ENCODE results near the gene CSNK1E.

Gene CSNK1E

DNA sequence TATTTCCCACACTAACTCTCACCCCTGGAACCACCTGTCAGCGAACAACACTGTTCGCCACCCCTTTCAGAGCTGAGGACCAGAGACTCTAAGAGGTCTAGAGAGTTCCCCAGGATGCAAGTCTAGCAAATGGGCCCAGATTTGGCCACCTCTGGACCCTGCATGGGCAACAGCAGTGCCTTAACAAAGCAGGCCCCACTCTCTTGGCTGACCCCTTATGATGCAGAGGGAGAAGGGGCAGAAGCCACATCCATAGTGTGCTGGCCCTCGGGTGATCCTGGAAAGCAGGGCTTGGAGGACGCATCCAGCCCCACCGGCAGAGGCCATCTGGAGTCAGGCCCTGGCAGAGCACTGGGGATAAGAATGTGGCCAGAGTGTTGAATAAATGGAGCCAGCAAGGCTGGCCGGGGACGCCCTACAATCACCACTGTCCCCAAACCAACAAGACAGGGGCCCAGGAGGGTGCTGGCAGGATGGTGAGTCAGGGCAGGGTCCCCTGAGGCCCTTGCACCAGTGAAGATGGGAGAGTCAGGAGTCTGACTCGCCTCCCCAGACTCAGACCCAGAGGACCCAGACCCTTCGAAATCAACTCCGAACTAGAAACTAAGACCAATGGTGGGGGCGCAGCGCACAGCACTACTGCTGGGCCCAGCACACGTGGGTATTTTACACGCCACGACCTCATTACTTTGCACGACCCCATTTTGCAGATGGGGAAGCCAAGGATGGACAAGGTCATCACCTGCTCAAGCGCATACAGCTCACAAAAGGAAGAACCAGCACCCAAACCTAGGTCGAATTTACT is 6.5 kb downstream of the CSNK1E start:
- DNase-seq (ENCODE audit: low read depth): no peak
- H3K4me3 ChIP-seq (ENCODE audit: low read depth, low read length): no peak overlapping the region

DNA sequence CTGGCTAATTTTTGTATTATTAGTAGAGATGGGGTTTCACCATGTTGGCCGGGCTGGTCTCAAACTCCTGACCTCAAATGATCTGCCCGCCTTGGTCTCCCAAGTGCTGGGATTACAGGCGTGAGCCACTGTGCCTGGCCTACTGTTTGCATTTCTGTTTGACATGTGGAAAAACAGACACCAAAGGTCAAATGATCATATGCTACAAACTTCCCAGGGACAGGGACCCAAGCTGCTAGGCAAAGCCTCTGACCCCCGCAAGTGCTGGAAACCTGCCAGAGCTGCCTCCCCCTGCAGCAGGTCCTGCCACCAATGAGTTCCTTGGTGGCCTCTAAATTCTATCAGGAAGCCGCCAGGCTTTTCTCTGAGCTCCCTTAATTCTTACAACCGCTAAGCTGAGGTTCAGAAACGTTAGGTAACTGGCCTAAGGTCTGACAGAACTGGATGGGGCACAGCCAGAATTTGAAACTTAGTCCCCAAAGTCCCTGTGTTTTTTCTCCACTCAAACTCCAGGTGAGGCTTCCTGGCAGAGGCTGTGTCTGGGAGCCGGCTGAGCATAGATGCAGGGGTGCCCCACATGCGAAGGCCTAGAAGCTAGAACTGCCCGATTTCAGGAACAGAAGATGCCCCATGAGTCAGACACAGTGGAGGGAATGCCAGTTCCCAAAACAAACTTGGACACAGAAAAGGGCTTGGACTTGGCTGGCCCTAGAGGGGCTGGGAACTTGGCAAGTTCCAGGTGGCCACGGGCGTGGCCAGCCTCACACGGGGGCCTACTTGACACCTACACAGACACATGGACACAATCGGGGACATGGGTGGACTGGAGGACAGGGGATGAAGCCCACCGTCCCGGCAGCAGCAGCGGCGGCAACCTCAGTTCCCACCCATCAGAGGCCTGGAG is 7.4 kb downstream of the CSNK1E start:
- no peak for DNase-seq (ENCODE audit: low read depth)
- no peak overlapping the region for H3K4me3 ChIP-seq (ENCODE audit: low read depth, low read length)

DNA sequence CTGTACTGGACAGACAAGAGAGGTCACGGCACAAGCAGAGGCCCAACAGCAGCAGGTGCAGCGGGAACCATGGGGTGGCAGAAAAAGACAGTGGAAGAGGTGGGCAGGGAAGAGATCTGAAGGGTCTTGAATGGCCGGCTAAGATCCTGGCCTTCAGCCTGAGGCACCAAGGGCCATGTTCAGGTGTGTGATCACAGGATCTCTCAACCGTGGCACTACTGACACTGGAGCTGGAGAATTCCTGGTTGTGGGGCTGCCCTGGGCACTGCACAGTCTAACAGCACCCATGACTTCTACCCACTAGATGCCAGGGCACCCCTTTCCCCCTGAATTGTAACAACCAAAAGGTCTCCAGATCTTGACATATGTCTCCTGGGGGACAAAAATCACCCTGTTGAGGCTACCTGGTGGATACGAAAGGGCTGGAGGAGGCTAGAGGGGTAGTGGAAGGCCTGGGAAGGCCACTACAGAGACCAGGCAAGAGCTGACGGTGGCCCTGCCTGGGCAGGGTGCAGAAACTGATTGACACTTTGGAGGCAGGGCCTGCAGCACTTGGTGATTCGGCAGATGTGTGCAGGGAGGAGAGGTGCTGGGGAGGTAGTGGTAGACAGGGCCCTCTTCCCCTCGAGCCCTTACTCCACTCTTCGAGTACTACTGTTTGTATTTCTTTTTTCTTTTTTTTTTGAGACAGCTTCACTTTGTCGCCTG is 8.3 kb downstream of the CSNK1E start:
- no peak for DNase-seq (ENCODE audit: low read depth)
- no peak overlapping the region for H3K4me3 ChIP-seq (ENCODE audit: low read depth, low read length)

DNA sequence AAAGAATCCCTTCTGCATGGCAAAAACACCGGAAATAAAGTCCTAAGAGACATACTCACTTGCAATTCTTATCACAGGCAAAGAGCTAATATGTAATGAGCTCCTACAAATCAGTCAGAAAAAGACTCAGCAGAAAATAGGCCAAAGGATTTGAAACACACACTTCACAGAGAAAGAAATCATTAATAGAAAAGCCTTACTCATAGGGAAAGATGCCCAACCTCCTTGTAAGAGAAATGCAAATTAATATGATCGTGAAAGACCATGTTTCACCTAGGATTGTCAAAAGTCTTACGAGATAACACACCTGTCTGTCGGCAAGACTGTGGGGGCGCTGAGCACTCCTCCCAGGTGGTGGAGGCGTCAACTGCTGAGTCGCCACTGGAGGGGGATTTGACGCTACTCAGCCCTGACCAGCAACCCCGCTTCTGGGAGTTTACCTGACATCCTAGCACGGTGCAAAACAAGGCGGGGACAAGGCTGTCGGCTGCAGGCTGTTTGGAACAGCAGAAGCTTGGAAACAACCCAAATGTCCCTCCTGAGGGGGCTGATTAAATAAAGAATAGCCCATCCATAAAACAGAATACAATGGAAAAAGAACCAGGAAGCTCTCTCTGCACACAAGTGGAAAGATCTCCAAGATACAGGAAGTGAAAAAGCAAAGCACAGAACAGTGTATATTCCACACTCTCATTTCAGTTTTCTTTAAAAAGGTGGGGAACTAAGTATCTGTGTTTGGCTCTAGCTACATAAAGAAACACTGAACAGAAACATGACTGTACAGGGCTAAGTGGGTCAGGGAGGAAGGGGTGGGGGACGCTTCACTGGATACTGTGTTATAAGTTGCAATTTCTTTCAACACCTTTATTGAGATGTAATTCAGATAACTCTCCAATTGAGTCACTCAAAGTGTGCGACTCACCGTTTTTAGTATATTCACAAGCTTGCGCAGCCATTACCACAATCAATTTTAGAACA is 11.5 kb downstream of the CSNK1E start:
- H3K4me3 ChIP-seq (ENCODE audit: low read depth, low read length): no peak overlapping the region
- no peak for DNase-seq (ENCODE audit: low read depth)

DNA sequence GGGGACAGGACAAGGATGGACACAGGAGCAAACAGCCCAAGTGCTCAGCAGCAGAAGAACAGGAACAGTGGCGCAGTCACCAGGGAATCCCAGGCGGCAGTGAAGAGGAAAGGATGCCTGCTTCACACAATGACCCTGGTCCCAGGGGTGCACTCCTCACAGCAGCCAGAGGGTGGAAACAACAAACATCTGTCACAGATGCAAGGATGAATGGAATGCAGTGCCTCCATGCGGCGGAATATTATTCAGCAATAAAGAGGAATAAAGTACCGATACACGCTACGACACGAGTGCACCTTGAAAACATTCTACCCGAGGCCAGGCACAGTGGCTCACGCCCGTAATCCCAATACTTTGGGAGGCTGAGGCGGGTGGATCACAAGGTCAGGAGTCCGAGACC is 12.7 kb downstream of the CSNK1E start:
- DNase-seq (ENCODE audit: low read depth): no peak
- no peak overlapping the region for H3K4me3 ChIP-seq (ENCODE audit: low read depth, low read length)

DNA sequence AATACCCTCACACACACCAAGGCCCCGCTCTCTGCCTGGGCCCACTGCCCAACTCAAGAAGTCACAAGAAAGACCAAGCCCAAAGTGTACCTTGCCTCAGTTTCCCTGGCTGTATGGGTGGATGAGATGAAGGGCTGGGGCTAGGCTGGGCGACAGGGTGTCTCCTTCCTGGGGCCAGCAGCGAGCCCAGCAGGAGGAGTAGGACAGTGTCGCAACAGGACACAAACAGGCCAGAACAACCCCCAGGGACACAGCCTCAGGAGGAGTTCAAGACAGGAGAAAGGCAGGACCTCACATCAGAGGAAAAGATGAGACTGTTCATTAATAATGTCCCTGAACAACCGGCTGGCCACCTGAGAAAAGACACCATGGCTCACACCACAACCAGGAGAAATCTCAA is 13.3 kb downstream of the CSNK1E start:
- H3K4me3 ChIP-seq (ENCODE audit: low read depth, low read length): no peak overlapping the region
- no peak for DNase-seq (ENCODE audit: low read depth)

DNA sequence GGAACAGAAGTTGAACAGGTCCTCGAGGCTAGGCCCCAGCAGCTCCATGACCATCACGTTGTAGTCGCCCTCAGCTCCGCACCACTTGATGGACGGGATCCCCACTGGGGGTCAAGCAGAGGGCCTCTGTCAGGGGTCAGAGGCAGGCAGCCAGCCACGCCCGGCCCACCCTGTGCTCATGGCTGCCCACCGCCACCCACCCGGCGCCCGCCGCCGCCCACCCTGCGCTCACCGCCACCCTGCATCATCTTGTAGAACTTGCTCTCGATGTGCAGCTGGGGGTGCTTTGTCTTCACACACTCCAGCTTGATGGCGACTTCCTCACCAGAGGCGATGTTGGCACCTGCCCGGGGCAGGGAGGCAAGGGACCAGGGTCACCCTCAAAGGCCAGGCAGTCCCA is 14.3 kb downstream of the CSNK1E start:
- DNase-seq (ENCODE audit: low read depth): no peak
- no peak overlapping the region for H3K4me3 ChIP-seq (ENCODE audit: low read depth, low read length)

DNA sequence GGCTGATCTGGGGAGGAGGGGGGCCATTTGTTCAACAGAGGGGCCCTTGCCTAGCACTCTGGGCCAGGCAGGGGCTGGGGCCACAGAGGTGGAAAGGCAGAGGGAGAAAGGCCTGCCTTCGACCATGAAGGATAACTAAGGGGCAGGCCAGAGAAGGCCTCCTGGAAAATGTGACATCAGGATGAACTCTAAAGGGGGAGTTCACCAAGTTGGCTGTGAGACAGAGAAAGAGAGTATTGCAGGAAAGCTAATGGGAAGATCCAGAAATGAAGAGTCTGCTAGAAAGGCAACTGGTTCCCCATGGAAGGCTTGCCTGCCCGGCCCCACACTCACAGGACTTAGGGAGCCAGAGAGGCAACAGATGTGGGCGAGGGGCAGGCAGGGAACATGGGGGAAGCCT is 16.3 kb downstream of the CSNK1E start:
- no peak for DNase-seq (ENCODE audit: low read depth)
- H3K4me3 ChIP-seq (ENCODE audit: low read depth, low read length): no peak overlapping the region

DNA sequence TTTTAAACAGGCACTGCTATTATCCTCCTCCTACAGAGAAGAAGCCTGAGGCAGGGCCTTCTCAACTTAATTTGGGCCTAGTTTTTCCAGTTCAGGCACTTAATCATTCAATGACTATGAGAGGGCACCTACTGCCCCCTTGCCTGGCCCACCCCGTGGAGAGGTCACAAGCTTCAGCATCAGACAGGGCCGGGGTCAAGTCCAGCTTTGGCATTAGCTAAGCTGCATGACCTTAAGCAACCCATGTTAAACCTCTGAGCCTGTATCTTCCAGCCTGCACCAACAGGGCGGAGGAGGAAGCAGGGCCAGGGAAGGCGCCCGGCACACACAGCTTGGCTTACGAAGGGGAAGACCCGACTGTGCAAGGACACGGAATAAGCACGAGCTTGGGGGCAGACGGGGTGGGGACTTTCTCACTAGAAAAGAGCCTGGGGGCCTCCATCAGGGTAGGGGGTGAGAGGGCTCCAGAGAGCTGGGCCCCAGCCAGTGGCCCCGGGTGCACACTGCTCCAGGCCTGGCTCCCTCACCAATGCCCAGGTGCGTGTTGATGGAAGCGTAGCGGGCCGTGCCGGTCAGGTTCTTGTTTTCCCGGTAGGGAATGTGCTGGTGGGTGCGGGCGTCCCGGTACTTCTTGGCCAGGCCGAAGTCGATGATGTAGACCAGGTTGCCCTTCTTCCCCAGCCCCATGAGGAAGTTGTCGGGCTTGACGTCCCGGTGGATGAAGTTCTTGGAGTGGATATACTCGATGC is 16.9 kb downstream of the CSNK1E start:
- no peak for DNase-seq (ENCODE audit: low read depth)
- H3K4me3 ChIP-seq (ENCODE audit: low read depth, low read length): no peak overlapping the region

DNA sequence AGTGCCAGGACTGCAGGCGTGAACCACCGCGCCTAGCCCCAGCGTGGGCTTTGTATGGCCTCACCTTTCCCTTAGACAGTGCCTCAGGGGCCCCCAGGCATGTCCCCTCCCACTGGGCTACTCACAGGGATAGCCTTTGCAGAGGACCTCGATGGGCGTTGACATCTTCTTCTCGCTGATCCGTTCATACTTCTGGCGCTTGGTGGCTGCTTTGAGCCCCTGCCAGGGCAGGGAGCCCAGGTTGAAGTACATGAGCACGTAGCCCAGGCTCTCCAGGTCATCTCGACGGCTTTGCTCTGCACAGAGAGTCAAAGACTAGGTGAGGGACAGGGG is 17.5 kb downstream of the CSNK1E start:
- DNase-seq (ENCODE audit: low read depth): no peak
- no peak overlapping the region for H3K4me3 ChIP-seq (ENCODE audit: low read depth, low read length)

DNA sequence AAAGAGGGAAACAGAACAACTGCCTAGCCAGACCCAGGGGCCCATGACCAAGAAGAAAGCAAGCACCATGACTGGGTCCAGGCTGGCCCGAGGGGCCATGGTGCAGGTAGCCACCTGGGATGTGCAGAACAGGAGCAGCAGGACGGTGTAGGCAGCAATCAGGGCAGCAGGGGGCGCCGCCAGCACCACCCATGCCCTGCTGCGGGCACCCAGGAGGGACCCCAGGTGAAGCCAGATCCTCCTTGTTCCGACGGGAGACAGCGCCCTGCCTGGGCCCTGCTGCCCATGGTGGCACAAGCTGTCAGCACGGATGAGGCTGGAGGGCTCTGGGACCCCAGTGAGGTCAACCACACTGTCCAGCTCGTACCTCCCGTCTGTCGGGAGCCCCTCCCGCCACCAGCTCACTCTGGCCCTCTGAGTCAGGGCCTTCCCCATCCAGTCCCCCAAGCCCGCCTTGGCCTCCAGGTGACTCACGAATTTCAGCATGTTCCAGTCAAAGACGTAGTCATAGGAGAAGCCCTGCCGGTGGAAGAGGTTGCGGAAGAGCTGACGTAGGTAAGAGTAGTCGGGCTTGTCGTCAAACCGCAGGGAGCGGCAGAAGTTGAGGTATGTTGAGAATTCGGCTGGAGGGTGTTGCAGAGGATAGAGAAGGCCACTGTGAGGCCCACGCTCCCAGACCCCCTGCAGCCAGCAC is 18.8 kb downstream of the CSNK1E start:
- peak; percentile 95 for DNase-seq (ENCODE audit: low read depth)

DNA sequence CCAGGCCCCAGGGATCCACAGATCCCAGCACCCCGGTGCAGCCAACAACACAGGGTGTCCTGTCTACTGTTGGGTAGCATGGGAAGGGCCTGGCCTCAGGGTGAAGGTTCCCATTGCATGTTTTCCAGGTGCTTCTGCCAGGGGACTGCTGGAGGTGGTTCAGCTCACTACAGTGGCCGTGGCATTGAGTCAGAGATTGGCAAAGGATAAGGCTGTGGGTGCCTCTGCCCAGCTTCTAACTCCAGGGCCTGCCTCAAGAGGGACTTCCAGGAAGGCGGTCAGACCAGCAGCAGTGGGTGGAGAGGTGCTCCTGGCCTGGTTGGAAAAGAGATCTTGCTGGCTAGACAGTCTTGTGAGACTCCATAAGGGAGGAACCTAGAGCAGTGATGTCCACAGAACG is 20.9 kb downstream of the CSNK1E start:
- H3K4me3 ChIP-seq (ENCODE audit: low read depth, low read length): no peak overlapping the region
- no peak for DNase-seq (ENCODE audit: low read depth)

More for the DNA sequence above, 18.8 kb downstream of the CSNK1E start:
- H3K4me3 ChIP-seq (ENCODE audit: low read depth, low read length): no peak overlapping the region

DNA sequence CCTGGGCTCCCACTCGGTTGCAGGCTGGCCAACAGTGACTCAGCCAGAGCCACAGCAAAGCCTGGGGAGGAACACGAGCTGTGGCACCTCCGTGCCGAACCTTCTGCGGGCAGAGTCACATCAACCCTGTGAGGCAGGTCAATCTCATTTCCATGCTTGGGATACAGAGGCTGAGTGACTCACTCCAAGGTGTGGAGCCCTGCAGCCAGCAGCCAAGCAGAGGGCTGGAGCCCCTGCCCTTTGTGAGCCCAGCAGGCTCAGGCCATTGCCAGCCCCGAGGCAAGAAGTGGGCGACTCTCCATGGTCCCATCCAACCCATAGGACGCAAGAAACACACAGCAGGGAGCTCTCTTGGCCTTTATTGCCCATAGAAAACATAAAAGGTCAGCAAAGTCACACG is 21.4 kb downstream of the CSNK1E start:
- H3K4me3 ChIP-seq (ENCODE audit: low read depth, low read length): no peak overlapping the region
- DNase-seq (ENCODE audit: low read depth): no peak

DNA sequence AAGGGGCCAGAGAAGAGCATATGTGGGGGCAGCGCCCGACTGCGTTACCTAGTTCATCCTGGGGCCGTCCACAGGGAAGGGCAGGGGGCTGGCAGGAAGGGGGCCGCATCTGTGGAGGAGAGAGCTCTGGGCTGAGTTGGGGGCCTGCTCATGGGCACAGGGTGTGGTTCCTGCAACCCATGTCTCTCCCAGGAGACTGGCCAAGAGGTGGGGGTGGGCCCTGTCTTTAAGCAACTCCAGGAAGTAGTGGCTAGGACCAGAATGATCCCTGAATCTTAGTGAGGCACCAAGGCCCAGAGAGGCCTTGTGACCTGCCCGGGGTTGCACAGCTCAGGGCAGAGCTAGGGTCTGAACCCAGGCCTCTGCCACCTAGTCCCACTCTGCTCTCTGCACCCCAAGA is 21.9 kb downstream of the CSNK1E start:
- H3K4me3 ChIP-seq (ENCODE audit: low read depth, low read length): no peak overlapping the region

DNA sequence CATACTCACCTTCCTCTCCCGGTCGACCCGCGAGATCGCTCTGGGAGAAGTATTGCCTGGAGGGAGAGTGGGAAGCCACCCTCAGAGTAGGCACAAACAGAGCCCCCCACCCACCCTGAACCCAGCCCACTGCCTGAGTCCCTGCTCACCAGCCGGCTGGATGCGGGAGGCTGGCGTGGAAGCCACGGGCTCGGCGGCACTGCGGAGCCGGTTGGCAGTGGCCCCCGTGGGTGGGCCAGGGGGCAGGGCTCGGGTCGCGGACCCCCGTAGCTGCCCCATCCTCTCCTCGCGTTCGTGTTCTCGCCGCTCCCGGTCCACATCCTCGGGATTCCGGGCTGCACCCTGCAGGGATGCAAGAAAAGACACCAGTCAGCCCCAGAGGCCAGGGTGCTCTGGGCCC is 23.0 kb downstream of the CSNK1E start:
- H3K4me3 ChIP-seq (ENCODE audit: low read depth, low read length): no peak overlapping the region
- no peak for DNase-seq (ENCODE audit: low read depth)

More for the DNA sequence above, 21.9 kb downstream of the CSNK1E start:
- no peak for DNase-seq (ENCODE audit: low read depth)

DNA sequence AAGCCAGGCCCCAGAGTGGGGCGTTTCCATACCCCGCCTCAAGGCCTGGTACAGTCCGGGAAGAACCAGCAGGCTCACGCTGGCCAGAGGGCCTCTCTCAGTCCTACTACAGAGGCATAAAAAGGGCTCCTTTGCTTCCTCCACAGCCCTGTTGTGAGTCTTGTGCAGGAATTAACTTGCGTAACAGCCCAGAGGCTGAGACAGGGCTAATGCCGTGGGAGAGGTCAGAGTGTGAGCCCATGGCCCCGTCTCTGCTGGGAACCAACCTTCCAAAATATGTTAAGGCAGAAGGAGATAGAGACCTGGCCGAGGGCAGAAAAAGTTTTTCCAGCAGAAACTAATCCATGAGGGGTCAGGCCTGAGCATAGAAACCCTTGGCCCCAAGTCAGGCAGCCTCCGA is 24.5 kb downstream of the CSNK1E start:
- DNase-seq (ENCODE audit: low read depth): no peak

DNA sequence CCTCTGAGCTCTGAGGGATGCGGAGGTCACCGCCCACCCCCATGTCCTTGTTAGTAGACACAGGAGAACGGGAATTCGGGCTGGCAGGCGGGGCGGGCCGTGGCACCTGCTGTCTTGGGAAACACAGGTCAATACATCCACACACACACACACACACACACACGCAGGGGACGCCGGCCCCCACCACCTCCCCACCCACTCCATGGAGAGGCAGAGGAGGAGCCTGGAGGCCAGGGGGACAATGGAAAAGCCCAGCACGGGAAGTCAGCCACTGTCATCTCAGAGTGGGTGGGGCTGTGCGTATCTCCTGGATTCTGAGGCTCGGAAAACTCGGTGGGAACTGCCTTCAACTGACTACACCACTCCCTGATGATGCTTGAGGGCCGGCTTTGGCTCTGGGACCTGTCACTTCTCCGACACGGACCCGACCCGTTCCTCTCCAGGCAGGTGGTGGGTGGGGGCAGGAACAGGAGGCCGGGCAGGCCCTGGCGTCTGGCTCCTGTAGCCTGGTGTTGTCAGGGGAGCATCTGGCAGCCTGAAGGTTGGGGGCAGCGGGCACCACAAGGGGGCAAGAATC is 25.9 kb downstream of the CSNK1E start:
- DNase-seq (ENCODE audit: low read depth): no peak

More for the DNA sequence above, 24.5 kb downstream of the CSNK1E start:
- H3K4me3 ChIP-seq (ENCODE audit: low read depth, low read length): no peak overlapping the region

DNA sequence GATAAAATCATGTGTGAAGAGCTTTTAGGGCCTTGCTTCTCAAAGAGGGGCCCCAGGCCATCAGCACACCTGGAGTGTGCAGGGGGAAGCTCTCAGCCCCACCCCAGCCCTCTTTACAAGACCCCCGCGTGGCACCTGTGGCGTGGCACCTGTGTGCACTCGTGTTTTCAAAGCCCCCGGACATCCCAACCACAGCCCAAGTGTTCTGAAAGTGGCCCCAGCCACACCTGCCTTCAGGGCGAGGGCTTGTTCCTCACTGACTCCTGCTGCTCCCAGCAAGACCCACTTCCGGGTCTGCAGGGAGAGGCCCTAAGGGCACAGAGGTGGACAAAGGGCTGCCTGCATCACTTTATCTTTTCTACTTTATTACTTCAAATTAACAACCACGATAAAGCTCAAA is 26.9 kb downstream of the CSNK1E start:
- DNase-seq (ENCODE audit: low read depth): no peak
- H3K4me3 ChIP-seq (ENCODE audit: low read depth, low read length): no peak overlapping the region

More for the DNA sequence above, 25.9 kb downstream of the CSNK1E start:
- H3K4me3 ChIP-seq (ENCODE audit: low read depth, low read length): no peak overlapping the region

All from skeletal muscle cell (primary cell).